Hippocampal formation (tissue), 2 donors: Measurements from ENCODE around the gene HIRA.
"Not testable (repeated sequence)": the region's sequence is repeated elsewhere in the genome, so short reads cannot be mapped to it uniquely, and the experiment has no call there.

Experiments
- DNase-seq, 2 donors: peaks; one replicate each; lab custom pipeline; 2025; lab: John Stamatoyannopoulos, UW

The HIRA gene

GRCh38 chr22:19385221-19385906, 46.2 kb downstream of the HIRA start:
- no peak for DNase-seq

- DNase-seq = no peak
Observed at GRCh38 chr22:19383292-19383691, 48.2 kb downstream of the HIRA start.

GRCh38 chr22:19382240-19382639, 49.3 kb downstream of the HIRA start:
- DNase-seq = no peak

- DNase-seq = no peak
Observed at GRCh38 chr22:19378344-19378674, 53.2 kb downstream of the HIRA start.

GRCh38 chr22:19377565-19378343, 53.8 kb downstream of the HIRA start:
- no peak for DNase-seq

GRCh38 chr22:19376971-19377370, 54.6 kb downstream of the HIRA start:
- no peak for DNase-seq

- no peak for DNase-seq
Observed at GRCh38 chr22:19376247-19376646, 55.3 kb downstream of the HIRA start.

GRCh38 chr22:19375435-19375834, 56.1 kb downstream of the HIRA start:
- DNase-seq = no peak

GRCh38 chr22:19374410-19374809, 57.1 kb downstream of the HIRA start:
- DNase-seq = no peak

- no peak for DNase-seq
Observed at GRCh38 chr22:19373450-19373849, 58.1 kb downstream of the HIRA start.

GRCh38 chr22:19371893-19372292, 59.6 kb downstream of the HIRA start:
- no peak for DNase-seq

- no peak for DNase-seq
Observed at GRCh38 chr22:19368876-19369275, 62.7 kb downstream of the HIRA start.

- no peak for DNase-seq
Observed at GRCh38 chr22:19367763-19368367, 63.7 kb downstream of the HIRA start.

GRCh38 chr22:19363541-19363940, 68.0 kb downstream of the HIRA start:
- DNase-seq = not testable (repeated sequence)

GRCh38 chr22:19361501-19362103, 69.9 kb downstream of the HIRA start:
- DNase-seq = no peak

- no peak for DNase-seq
Observed at GRCh38 chr22:19360862-19361261, 70.7 kb downstream of the HIRA start.

GRCh38 chr22:19360300-19360792, 71.2 kb downstream of the HIRA start:
- no peak for DNase-seq

GRCh38 chr22:19359554-19360299, 71.8 kb downstream of the HIRA start:
- no peak for DNase-seq

- DNase-seq = no peak
Observed at GRCh38 chr22:19358703-19359553, 72.6 kb downstream of the HIRA start.

GRCh38 chr22:19358195-19358594, 73.3 kb downstream of the HIRA start:
- DNase-seq = no peak
